Measurements from ENCODE around the gene CEP72.

- TF ChIP-seq CTCF (IDR thresholded peaks at IDR 0.05) (no peak), POLR2A (IDR thresholded peaks at IDR 0.05) (no peak)
These were observed at the start of gene CEP72 for GRCh38 chr5:611731-612486.
